ENCODE measurements around the gene DNM3.

- TF ChIP-seq POLR2A (IDR thresholded peaks at IDR 0.05; ENCODE audit: low read depth, low read length): no peak
- no peak for TF ChIP-seq CTCF (IDR thresholded peaks at IDR 0.05; ENCODE audit: extremely low read depth in 1 of 2, insufficient read depth in 1 of 2, low read depth in 1 of 2, low read length in 2 of 2)
- TF ChIP-seq POLR2AphosphoS5 (IDR thresholded peaks at IDR 0.05; ENCODE audit: insufficient read depth, low read depth, low read length): no peak
- no peak for TF ChIP-seq MAX (IDR thresholded peaks at IDR 0.05; ENCODE audit: insufficient read depth, insufficient read length)
- no peak for TF ChIP-seq EZH2 (IDR thresholded peaks at IDR 0.05; ENCODE audit: borderline replicate concordance, low read depth, low read length, severe bottlenecking)
- TF ChIP-seq MYC (IDR thresholded peaks at IDR 0.05; ENCODE audit: low read depth, low read length): no peak
- no peak for TF ChIP-seq GATA2 (IDR thresholded peaks at IDR 0.05; ENCODE audit: insufficient read depth, insufficient read length, low read depth, low read length)
- no peak for TF ChIP-seq FOS (IDR thresholded peaks at IDR 0.05; ENCODE audit: borderline replicate concordance, insufficient read depth, low read length)
Measured at GRCh38 chr1:172148707-172149106, 307.4 kb downstream of the DNM3 start.
